ENCODE measurements around the gene LIPC.

The LIPC gene

GRCh38 chr15:58476525-58477162, 44.9 kb downstream of the LIPC start:
- no peak for DNase-seq

GRCh38 chr15:58477170-58477569, 45.4 kb downstream of the LIPC start:
- no peak for DNase-seq

- DNase-seq: no peak
These were observed 46.2 kb downstream of the LIPC start for GRCh38 chr15:58478035-58478434.

- DNase-seq: no peak
These were observed 46.8 kb downstream of the LIPC start for GRCh38 chr15:58478579-58478978.

GRCh38 chr15:58479941-58480340, 48.1 kb downstream of the LIPC start:
- no peak for DNase-seq

- no peak for DNase-seq
These were observed 51.6 kb downstream of the LIPC start for GRCh38 chr15:58483376-58483775.

- DNase-seq: no peak
These were observed 53.2 kb downstream of the LIPC start for GRCh38 chr15:58484791-58485600.

GRCh38 chr15:58486062-58486461, 54.3 kb downstream of the LIPC start:
- DNase-seq: no peak

- no peak for DNase-seq
These were observed 54.8 kb downstream of the LIPC start for GRCh38 chr15:58486564-58486963.

- DNase-seq: no peak
These were observed 55.4 kb downstream of the LIPC start for GRCh38 chr15:58487041-58487723.

- no peak for DNase-seq
These were observed 55.9 kb downstream of the LIPC start for GRCh38 chr15:58487724-58488120.

GRCh38 chr15:58489289-58490085, 57.7 kb downstream of the LIPC start:
- DNase-seq: no peak

- DNase-seq: no peak
These were observed 58.5 kb downstream of the LIPC start for GRCh38 chr15:58490086-58490887.

GRCh38 chr15:58490888-58491473, 59.2 kb downstream of the LIPC start:
- DNase-seq: no peak

GRCh38 chr15:58491499-58492202, 59.9 kb downstream of the LIPC start:
- no peak for DNase-seq

- no peak for DNase-seq
These were observed 61.0 kb downstream of the LIPC start for GRCh38 chr15:58492661-58493397.

GRCh38 chr15:58494567-58494966, 62.8 kb downstream of the LIPC start:
- DNase-seq: no peak

GRCh38 chr15:58495891-58496408, 64.2 kb downstream of the LIPC start:
- DNase-seq: no peak

GRCh38 chr15:58497046-58497785, 65.4 kb downstream of the LIPC start:
- DNase-seq: no peak
